Keratinocyte (primary cell): ENCODE results near the gene MS4A6E.

ENCODE experiments used
- EZH2 ChIP-seq: IDR thresholded peaks from one replicate; pipeline ENCODE4 v1.6.1; 2012; ENCODE audit warnings: inconsistent platforms, mild to moderate bottlenecking, low read length, moderate library complexity
- TF ChIP-seq, protein P1 (sequence below), 3 experiments: IDR thresholded peaks in 1 of 3; conservative IDR thresholded peaks in 1 of 3; optimal IDR thresholded peaks in 1 of 3; 2 replicates in 2 of 3; 3 replicates in 1 of 3; pipeline versions ENCODE3 to v1.5.1; 2011; ENCODE audit warnings: low read length in 3 of 3, mild to moderate bottlenecking in 3 of 3, moderate library complexity in 2 of 3, control low read depth in 1 of 3, inconsistent platforms in 1 of 3; ENCODE audit not compliant: insufficient read depth in 2 of 3; ENCODE audit errors: extremely low read depth in 1 of 3

DNA sequence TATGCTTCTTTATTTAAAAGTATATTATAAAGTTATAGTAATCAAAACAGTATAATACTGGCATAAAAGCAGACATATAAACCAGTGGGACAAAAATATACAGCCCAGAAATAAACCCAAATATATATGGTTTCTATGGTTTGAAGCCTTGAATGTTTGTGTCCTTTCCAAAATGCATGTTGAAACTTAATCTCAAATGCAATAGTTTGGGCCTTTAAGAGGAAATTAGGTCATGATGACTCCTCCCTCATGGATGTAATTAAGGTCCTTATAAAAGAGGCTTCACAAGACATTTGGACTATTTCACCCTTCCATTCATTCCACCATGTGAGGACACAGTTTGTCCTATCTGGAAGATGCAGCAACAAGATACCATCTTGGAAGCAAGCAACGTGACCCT lies at the start of gene MS4A6E:
- TF ChIP-seq, protein P1, sequence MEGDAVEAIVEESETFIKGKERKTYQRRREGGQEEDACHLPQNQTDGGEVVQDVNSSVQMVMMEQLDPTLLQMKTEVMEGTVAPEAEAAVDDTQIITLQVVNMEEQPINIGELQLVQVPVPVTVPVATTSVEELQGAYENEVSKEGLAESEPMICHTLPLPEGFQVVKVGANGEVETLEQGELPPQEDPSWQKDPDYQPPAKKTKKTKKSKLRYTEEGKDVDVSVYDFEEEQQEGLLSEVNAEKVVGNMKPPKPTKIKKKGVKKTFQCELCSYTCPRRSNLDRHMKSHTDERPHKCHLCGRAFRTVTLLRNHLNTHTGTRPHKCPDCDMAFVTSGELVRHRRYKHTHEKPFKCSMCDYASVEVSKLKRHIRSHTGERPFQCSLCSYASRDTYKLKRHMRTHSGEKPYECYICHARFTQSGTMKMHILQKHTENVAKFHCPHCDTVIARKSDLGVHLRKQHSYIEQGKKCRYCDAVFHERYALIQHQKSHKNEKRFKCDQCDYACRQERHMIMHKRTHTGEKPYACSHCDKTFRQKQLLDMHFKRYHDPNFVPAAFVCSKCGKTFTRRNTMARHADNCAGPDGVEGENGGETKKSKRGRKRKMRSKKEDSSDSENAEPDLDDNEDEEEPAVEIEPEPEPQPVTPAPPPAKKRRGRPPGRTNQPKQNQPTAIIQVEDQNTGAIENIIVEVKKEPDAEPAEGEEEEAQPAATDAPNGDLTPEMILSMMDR (optimal IDR thresholded peaks at IDR 0.05 in 1 of 3, IDR thresholded peaks at IDR 0.05 in 1 of 3, conservative IDR thresholded peaks at IDR 0.05 in 1 of 3; ENCODE audit: extremely low read depth in 1 of 3, insufficient read depth in 2 of 3, low read length in 3 of 3) = no peak
- TF ChIP-seq EZH2 = no peak
